K562 (cell line): ENCODE data around the gene CALML6. TPM values are rescaled to one million over a fixed set of nuclear protein-coding genes. Genes with fewer than 3 reads are reported as not detected.

Source experiments
- ATAC-seq: fragments of 200-7000 bp; cut with Tn5 transposase; 3 replicates; pipeline ENCODE4 v1.9.1; 2020; ENCODE audit warnings: moderate library complexity
- BruUV-seq: library from RNA; stranded (reverse); fragments of 400-500 nt; replicated peaks from 2 replicates; lab custom pipeline; 2021; lab: Mats Ljungman, UMichigan
- CTCF ChIA-PET: fragments of 300-600 bp; formaldehyde crosslinking; extraction: SDS; loops from one replicate; lab custom pipeline; 2021; ENCODE audit warnings: low intra/inter-chr PET ratio; lab: Yijun Ruan, JAX
- POLR2A ChIA-PET: fragments of 300-600, 350-650 bp; sonication (Branson Sonifier 250); formaldehyde crosslinking; extraction: SDS; loops from one replicate; lab custom pipeline; 2021; ENCODE audit warnings: antibody characterized with exemption, inconsistent platforms; lab: Yijun Ruan, JAX
- DNase-seq, 4 experiments: peaks; one replicate each; pipeline versions ENCODE4 v3.0.0 to v3.0.0-alpha.2; 2011 to 2018; ENCODE audit warnings: low spot score in 3 of 4, mixed read lengths in 3 of 4; ENCODE audit errors: extremely low read depth in 1 of 4
- FAIRE-seq: peaks from 2 replicates; lab custom pipeline; 2011; peaks lifted over from hg19 to GRCh38; lab: Jason Lieb, UNC
- H2AFZ ChIP-seq: 2 replicates; pipeline ENCODE4 v1.6.0; 2011; ENCODE audit warnings: low read depth, low read length, control low read depth, inconsistent platforms
- H3K27ac ChIP-seq: fragments of 200-600 bp; 3 replicates; pipeline ENCODE4 v1.8.0; 2011; ENCODE audit warnings: low read depth, mild to moderate bottlenecking, control low read depth, inconsistent platforms, low read length, moderate library complexity, mixed read lengths; ENCODE audit errors: extremely low read depth
- H3K27me3 ChIP-seq, 2 experiments: fragments of 300-600 bp in 1 of 2; 2 replicates in 1 of 2; 3 replicates in 1 of 2; pipeline versions ENCODE4 v1.6.0 to v1.8.0; 2011; ENCODE audit warnings: inconsistent platforms in 2 of 2, low read length in 2 of 2, mild to moderate bottlenecking in 1 of 2, mixed read lengths in 1 of 2, moderate library complexity in 1 of 2; ENCODE audit not compliant: control insufficient read depth in 2 of 2, insufficient read depth in 2 of 2
- H3K36me3 ChIP-seq: fragments of 300-600 bp; 3 replicates; pipeline ENCODE4 v1.8.0; 2011; ENCODE audit warnings: mild to moderate bottlenecking, low read length, inconsistent platforms; ENCODE audit not compliant: control insufficient read depth, insufficient read depth
- H3K4me1 ChIP-seq, 2 experiments: fragments of 200-600 bp in 1 of 2; replicated peaks in 1 of 2; 2 replicates in 1 of 2; 3 replicates in 1 of 2; pipeline versions ENCODE4 v1.5.1 to v1.8.0; 2011; ENCODE audit warnings: inconsistent platforms in 2 of 2, low read length in 2 of 2, mild to moderate bottlenecking in 1 of 2, mixed read lengths in 1 of 2, moderate library complexity in 1 of 2; ENCODE audit not compliant: control insufficient read depth in 2 of 2, insufficient read depth in 2 of 2
- H3K4me2 ChIP-seq: 2 replicates; pipeline ENCODE4 v1.6.1; 2011; ENCODE audit warnings: low read length, control low read depth, inconsistent platforms, mixed read lengths; ENCODE audit not compliant: insufficient read depth
- H3K4me3 ChIP-seq: fragments of 200-600 bp; sonication (generic), shearing (Covaris generic); 2 replicates; pipeline ENCODE4 v1.5.1; 2016; ENCODE audit warnings: control low read depth, inconsistent platforms
- H3K79me2 ChIP-seq: fragments of 200-600 bp; 3 replicates; pipeline ENCODE4 v1.8.0; 2011; ENCODE audit warnings: low read length, inconsistent platforms; ENCODE audit not compliant: control insufficient read depth, insufficient read depth
- H3K9ac ChIP-seq, 2 experiments: 2 replicates each; pipeline versions ENCODE4 v1.6.0 to v1.6.1; 2011; ENCODE audit warnings: low read depth in 2 of 2, low read length in 2 of 2, control low read depth in 1 of 2, inconsistent platforms in 1 of 2, mild to moderate bottlenecking in 1 of 2, mixed read lengths in 1 of 2; ENCODE audit not compliant: insufficient read depth in 1 of 2
- H3K9me1 ChIP-seq: one replicate; pipeline ENCODE4 v1.6.0; 2011; ENCODE audit warnings: inconsistent platforms, mild to moderate bottlenecking, low read length, moderate library complexity; ENCODE audit not compliant: control insufficient read depth, insufficient read depth
- H3K9me3 ChIP-seq: replicated peaks from 2 replicates; pipeline ENCODE4 v1.5.1; 2011; ENCODE audit warnings: low read depth, low read length, inconsistent platforms; ENCODE audit not compliant: control insufficient read depth, insufficient read depth
- H4K20me1 ChIP-seq: replicated peaks from 2 replicates; pipeline ENCODE4 v1.6.1; 2011; ENCODE audit warnings: low read length, inconsistent platforms, mixed read lengths; ENCODE audit not compliant: control insufficient read depth, insufficient read depth
- CXXC5 ChIP-seq: fragments of 250-450 bp; sonication (Bioruptor Pico); IDR thresholded peaks from 2 replicates; pipeline ENCODE4 v1.8.0; 2022; ENCODE audit warnings: inconsistent platforms, mild to moderate bottlenecking, moderate library complexity
- EHMT2 ChIP-seq: fragments of 450-650 bp; IDR thresholded peaks from 2 replicates; pipeline ENCODE4 v1.6.1; 2018; ENCODE audit warnings: antibody characterized with exemption
- NCOR1 ChIP-seq: fragments of 450-650 bp; IDR thresholded peaks from 2 replicates; pipeline ENCODE4 v1.6.1; 2016; ENCODE audit warnings: mild to moderate bottlenecking, moderate library complexity
- PHF20 ChIP-seq: fragments of 450-650 bp; IDR thresholded peaks from 2 replicates; pipeline ENCODE4 v1.6.1; 2018; ENCODE audit not compliant: partially characterized antibody
- RAD51 ChIP-seq: fragments of 450-650 bp; IDR thresholded peaks from 2 replicates; pipeline ENCODE4 v1.7.1; 2016; ENCODE audit warnings: low read depth, mild to moderate bottlenecking, borderline replicate concordance
- U2AF1 ChIP-seq: fragments of 200-400 bp; formaldehyde crosslinking; optimal IDR thresholded peaks from 2 replicates; pipeline ENCODE3; 2017; ENCODE audit warnings: mild to moderate bottlenecking, low read depth, low read length, moderate library complexity
- ZBTB8A ChIP-seq: fragments of 450-650 bp; IDR thresholded peaks from 2 replicates; pipeline ENCODE4 v1.6.1; 2018; ENCODE audit warnings: mild to moderate bottlenecking, moderate library complexity; ENCODE audit not compliant: partially characterized antibody
- WGBS: fragments of 100-300 bp; shearing (Covaris generic); methylation state at CpG from one replicate; pipeline ENCODE4 v1.1.6; 2016; ENCODE audit warnings: low coverage, mixed read lengths; ENCODE audit not compliant: insufficient coverage; ENCODE audit errors: missing lambda C conversion rate; 5-methylcytosine and 5-hydroxymethylcytosine counted together
- in situ Hi-C: fragments of 300-500 bp; cut with MboI; formaldehyde crosslinking; loops from 4 replicates; pipeline ENCODE4 v1.15.0; 2018; ENCODE audit warnings: inconsistent platforms, mixed read lengths
- intact Hi-C: fragments of 100-400 bp; cut with micrococcal nuclease; formaldehyde crosslinking; loops from 2 replicates; pipeline ENCODE4 v1.14.2; 2022
- polyA plus RNA-seq, 8 experiments: library from polyadenylated mRNA; depleted of rRNA in 4 of 8; stranded (reverse) in 5 of 8; unstranded in 3 of 8; fragments of >200 nt; fragmentation: Nextera tagmentation in 2 of 8; fragmentation: Illumina TruSeq in 1 of 8; extraction: Ambion mirVana in 2 of 8; extraction: Trizol in 1 of 8; gene quantifications; 2 replicates each; pipeline versions ENCODE4 v1.2.1 to v1.2.3, GENCODE V29; 2011 to 2014; ENCODE audit warnings: inconsistent platforms in 1 of 8, missing spikeins in 1 of 8
- total RNA-seq, 7 experiments: library from RNA; depleted of rRNA in 6 of 7; stranded (reverse); fragments of >200 nt in 6 of 7; fragmentation: Illumina TruSeq in 2 of 7; extraction: Trizol in 2 of 7; gene quantifications; 2 replicates each; pipeline versions ENCODE4 v1.2.1 to v1.2.3, GENCODE V29; 2011 to 2021; ENCODE audit warnings: low replicate concordance in 1 of 7
- TF ChIP-seq, protein P1 (sequence below), 2 experiments: fragments of 250-450 bp in 1 of 2; fragments of 450-650 bp in 1 of 2; sonication (Bioruptor Pico) in 1 of 2; IDR thresholded peaks; 2 replicates each; pipeline versions ENCODE4 v1.6.1 to v1.8.0; 2016 to 2021; ENCODE audit warnings: mild to moderate bottlenecking in 2 of 2, moderate library complexity in 2 of 2, missing compliant biosample characterization in 1 of 2, missing genetic modification characterization in 1 of 2
- TF ChIP-seq, protein P2 (sequence below): fragments of 250-450 bp; sonication (Bioruptor Pico); IDR thresholded peaks from 2 replicates; pipeline ENCODE4 v1.8.0; 2021; ENCODE audit warnings: moderate library complexity, mild to moderate bottlenecking, inconsistent platforms
- TF ChIP-seq, protein P3 (sequence below): IDR thresholded peaks from 2 replicates; pipeline ENCODE4 v1.6.1; 2011; ENCODE audit warnings: borderline replicate concordance, low read depth, mild to moderate bottlenecking, moderate library complexity, low read length; ENCODE audit not compliant: insufficient read depth, poor library complexity, severe bottlenecking
- TF ChIP-seq, protein P4 (sequence below), 3 experiments: IDR thresholded peaks in 2 of 3; conservative IDR thresholded peaks in 1 of 3; 2 replicates each; pipeline ENCODE4 v1.5.1; 2011 to 2012; ENCODE audit warnings: low read length in 3 of 3, mild to moderate bottlenecking in 3 of 3, control low read depth in 2 of 3, improper control_type of control experiment in 1 of 3, inconsistent platforms in 1 of 3, low read depth in 1 of 3, mixed read lengths in 1 of 3, moderate library complexity in 1 of 3; ENCODE audit not compliant: insufficient read depth in 2 of 3

The CALML6 gene
- total and polyA plus RNA-seq, 9 of the 15 experiments (the other 6 are each of a cell fraction or from before 2014, with no cell fraction given): 0.14 TPM; not detected in 8

DNA sequence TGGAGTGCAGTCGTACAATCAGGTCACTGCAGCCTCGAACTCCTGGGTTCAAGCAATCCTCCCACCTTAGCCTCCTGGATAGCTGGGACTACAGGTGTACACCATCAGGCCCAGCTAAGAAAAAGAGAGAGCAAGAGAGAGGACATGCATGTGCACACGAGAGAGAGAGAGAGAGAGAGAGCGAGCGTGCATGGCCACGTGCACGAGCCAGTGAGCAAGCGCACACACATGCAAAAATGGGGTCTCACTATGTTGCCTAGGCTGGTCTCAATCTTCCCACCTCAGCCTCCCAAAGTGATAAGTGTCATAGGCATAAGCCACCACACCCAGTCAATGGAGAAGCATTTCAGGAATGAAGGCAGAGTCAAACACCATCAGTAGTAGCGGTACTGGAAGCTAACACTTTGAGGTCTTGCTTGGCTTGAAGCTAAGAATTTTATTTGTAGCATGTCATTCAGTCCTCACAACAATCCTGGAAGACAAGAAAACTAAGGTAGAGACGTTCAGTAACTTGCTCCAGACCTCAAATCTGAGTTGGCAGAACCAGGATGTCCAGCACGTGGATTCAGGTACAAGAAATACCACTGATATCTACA lies 38.6 kb upstream of the CALML6 start:
- H3K9ac ChIP-seq: no peak overlapping the region
- H3K36me3 ChIP-seq: peaks cover 68% of the 10 kb centered on the region
- CTCF ChIA-PET: no interaction called here
- H3K4me1 ChIP-seq: peaks cover 15 to 24% of the 10 kb centered on the region in 2 experiments; a peak in 4 of 5 replicates
- peaks cover 95% of the 10 kb centered on the region for H3K79me2 ChIP-seq
- no peaks in the 10 kb centered on the region for H3K27me3 ChIP-seq
- TF ChIP-seq NCOR1 (no peak), EHMT2 (no peak), CXXC5 (CRISPR knock-in tag) (no peak), U2AF1 (no peak), PHF20 (no peak), ZBTB8A (no peak), RAD51 (no peak)
- TF ChIP-seq, protein P1, sequence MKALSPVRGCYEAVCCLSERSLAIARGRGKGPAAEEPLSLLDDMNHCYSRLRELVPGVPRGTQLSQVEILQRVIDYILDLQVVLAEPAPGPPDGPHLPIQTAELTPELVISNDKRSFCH (CRISPR knock-in tag; IDR thresholded peaks at IDR 0.05): no peak
- TF ChIP-seq, protein P1 (tag; IDR thresholded peaks at IDR 0.05): no peak
- TF ChIP-seq, protein P2, sequence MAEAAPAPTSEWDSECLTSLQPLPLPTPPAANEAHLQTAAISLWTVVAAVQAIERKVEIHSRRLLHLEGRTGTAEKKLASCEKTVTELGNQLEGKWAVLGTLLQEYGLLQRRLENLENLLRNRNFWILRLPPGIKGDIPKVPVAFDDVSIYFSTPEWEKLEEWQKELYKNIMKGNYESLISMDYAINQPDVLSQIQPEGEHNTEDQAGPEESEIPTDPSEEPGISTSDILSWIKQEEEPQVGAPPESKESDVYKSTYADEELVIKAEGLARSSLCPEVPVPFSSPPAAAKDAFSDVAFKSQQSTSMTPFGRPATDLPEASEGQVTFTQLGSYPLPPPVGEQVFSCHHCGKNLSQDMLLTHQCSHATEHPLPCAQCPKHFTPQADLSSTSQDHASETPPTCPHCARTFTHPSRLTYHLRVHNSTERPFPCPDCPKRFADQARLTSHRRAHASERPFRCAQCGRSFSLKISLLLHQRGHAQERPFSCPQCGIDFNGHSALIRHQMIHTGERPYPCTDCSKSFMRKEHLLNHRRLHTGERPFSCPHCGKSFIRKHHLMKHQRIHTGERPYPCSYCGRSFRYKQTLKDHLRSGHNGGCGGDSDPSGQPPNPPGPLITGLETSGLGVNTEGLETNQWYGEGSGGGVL (CRISPR knock-in tag): no peak
- TF ChIP-seq, protein P3, sequence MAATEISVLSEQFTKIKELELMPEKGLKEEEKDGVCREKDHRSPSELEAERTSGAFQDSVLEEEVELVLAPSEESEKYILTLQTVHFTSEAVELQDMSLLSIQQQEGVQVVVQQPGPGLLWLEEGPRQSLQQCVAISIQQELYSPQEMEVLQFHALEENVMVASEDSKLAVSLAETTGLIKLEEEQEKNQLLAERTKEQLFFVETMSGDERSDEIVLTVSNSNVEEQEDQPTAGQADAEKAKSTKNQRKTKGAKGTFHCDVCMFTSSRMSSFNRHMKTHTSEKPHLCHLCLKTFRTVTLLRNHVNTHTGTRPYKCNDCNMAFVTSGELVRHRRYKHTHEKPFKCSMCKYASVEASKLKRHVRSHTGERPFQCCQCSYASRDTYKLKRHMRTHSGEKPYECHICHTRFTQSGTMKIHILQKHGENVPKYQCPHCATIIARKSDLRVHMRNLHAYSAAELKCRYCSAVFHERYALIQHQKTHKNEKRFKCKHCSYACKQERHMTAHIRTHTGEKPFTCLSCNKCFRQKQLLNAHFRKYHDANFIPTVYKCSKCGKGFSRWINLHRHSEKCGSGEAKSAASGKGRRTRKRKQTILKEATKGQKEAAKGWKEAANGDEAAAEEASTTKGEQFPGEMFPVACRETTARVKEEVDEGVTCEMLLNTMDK: no peak
- TF ChIP-seq, protein P4, sequence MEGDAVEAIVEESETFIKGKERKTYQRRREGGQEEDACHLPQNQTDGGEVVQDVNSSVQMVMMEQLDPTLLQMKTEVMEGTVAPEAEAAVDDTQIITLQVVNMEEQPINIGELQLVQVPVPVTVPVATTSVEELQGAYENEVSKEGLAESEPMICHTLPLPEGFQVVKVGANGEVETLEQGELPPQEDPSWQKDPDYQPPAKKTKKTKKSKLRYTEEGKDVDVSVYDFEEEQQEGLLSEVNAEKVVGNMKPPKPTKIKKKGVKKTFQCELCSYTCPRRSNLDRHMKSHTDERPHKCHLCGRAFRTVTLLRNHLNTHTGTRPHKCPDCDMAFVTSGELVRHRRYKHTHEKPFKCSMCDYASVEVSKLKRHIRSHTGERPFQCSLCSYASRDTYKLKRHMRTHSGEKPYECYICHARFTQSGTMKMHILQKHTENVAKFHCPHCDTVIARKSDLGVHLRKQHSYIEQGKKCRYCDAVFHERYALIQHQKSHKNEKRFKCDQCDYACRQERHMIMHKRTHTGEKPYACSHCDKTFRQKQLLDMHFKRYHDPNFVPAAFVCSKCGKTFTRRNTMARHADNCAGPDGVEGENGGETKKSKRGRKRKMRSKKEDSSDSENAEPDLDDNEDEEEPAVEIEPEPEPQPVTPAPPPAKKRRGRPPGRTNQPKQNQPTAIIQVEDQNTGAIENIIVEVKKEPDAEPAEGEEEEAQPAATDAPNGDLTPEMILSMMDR (IDR thresholded peaks at IDR 0.05 in 2 of 3, conservative IDR thresholded peaks at IDR 0.05 in 1 of 3; ENCODE audit: insufficient read depth in 2 of 3, low read depth in 1 of 3, low read length in 3 of 3): no peak
- in situ Hi-C loops (no loop called here), intact Hi-C loops (no loop called here)
- FAIRE-seq (no peak), DNase-seq (no peak), ATAC-seq (no peak)
- POLR2A ChIA-PET: interaction anchor here (1.2 to 1.6 kb wide), 2 partner anchors 11 to 16 kb away, joined by 3 to 5 read pairs; no protein-coding TSS in a partner anchor
- no TSS peak for BruUV-seq
- H2AFZ ChIP-seq: no peak overlapping the region
- H4K20me1 ChIP-seq: peaks cover 59% of the 10 kb centered on the region
- H3K9me1 ChIP-seq: peaks cover 22% of the 10 kb centered on the region
- H3K9me3 ChIP-seq: no peaks in the 10 kb centered on the region
- H3K27ac ChIP-seq: no peak overlapping the region
- H3K4me3 ChIP-seq: no peak overlapping the region
- WGBS: 98% methylated on average over 11 of the region's 11 CpGs
- H3K4me2 ChIP-seq: no peak overlapping the region
